Activated naive CD8-positive, alpha-beta T cell treated with anti-CD3 and anti-CD28 coated beads, Interleukin-2, amount 50 U/mL, for 24 hours (primary cell): ENCODE data around the gene TBPL2.
"Not testable (repeated sequence)": the region's sequence is repeated elsewhere in the genome, so short reads cannot be mapped to it uniquely, and the experiment has no call there.

Experiments used
- ATAC-seq: fragments of 150-1000 bp; cut with Tn5 transposase; one replicate; pipeline ENCODE4 v1.10.0; 2021
- DNase-seq: peaks from one replicate; pipeline ENCODE4 v3.0.0; 2021
- H3K27ac Mint-ChIP-seq: one replicate; pipeline ENCODE4 v1.8.0; 2021; ENCODE audit warnings: mild to moderate bottlenecking, mixed read lengths
- H3K27me3 Mint-ChIP-seq: one replicate; pipeline ENCODE4 v1.8.0; 2021; ENCODE audit warnings: mixed read lengths
- H3K36me3 Mint-ChIP-seq: one replicate; pipeline ENCODE4 v1.8.0; 2021; ENCODE audit warnings: low read depth, mixed read lengths
- H3K4me1 Mint-ChIP-seq: one replicate; pipeline ENCODE4 v1.8.0; 2021; ENCODE audit warnings: mixed read lengths
- H3K4me3 Mint-ChIP-seq: one replicate; pipeline ENCODE4 v1.8.0; 2021; ENCODE audit warnings: mild to moderate bottlenecking, moderate library complexity, mixed read lengths
- H3K9me3 Mint-ChIP-seq: one replicate; pipeline ENCODE4 v1.8.0; 2021; ENCODE audit warnings: mixed read lengths

TBPL2 gene

GRCh38 chr14:55440385-55440784 is at the start of gene TBPL2:
Gene TBPL2, minus strand, starts transcription at chr14:55440616. Its CDS starts 167 bp downstream, at chr14:55440449.
- no peak within 1 kb of the TSS for H3K4me3 Mint-ChIP-seq
- H3K27me3 Mint-ChIP-seq: peaks cover 6% of the 10 kb centered on the region
- no peak for ATAC-seq
- H3K36me3 Mint-ChIP-seq: no peaks in the 10 kb centered on the region
- H3K27ac Mint-ChIP-seq: no peak within 1 kb of the TSS
- no peak for DNase-seq
- H3K9me3 Mint-ChIP-seq: no peaks in the 10 kb centered on the region
- no peaks in the 10 kb centered on the region for H3K4me1 Mint-ChIP-seq

- Mint-ChIP-seq H3K9me3 (no peaks in the 10 kb centered on the region), H3K4me1 (no peaks in the 10 kb centered on the region), H3K27ac (no peak overlapping the region), H3K36me3 (no peaks in the 10 kb centered on the region), H3K27me3 (peaks cover 2% of the 10 kb centered on the region), H3K4me3 (no peak overlapping the region)
- DNase-seq: no peak
- no peak for ATAC-seq
These were observed 47.8 kb upstream of the TBPL2 start for GRCh38 chr14:55488204-55488603.

GRCh38 chr14:55482936-55483605 is 42.7 kb upstream of the TBPL2 start:
- H3K36me3 Mint-ChIP-seq: no peaks in the 10 kb centered on the region
- no peak overlapping the region for H3K4me3 Mint-ChIP-seq
- H3K27me3 Mint-ChIP-seq: peaks cover 1% of the 10 kb centered on the region
- ATAC-seq (no peak), DNase-seq (no peak)
- H3K9me3 Mint-ChIP-seq: no peaks in the 10 kb centered on the region
- no peak overlapping the region for H3K27ac Mint-ChIP-seq
- no peaks in the 10 kb centered on the region for H3K4me1 Mint-ChIP-seq

GRCh38 chr14:55481769-55482168 is 41.4 kb upstream of the TBPL2 start:
- Mint-ChIP-seq H3K4me3 (no peak overlapping the region), H3K27ac (no peak overlapping the region), H3K36me3 (no peaks in the 10 kb centered on the region), H3K9me3 (no peaks in the 10 kb centered on the region), H3K27me3 (peaks cover 1% of the 10 kb centered on the region), H3K4me1 (no peaks in the 10 kb centered on the region)
- ATAC-seq: no peak
- DNase-seq: no peak

DNA sequence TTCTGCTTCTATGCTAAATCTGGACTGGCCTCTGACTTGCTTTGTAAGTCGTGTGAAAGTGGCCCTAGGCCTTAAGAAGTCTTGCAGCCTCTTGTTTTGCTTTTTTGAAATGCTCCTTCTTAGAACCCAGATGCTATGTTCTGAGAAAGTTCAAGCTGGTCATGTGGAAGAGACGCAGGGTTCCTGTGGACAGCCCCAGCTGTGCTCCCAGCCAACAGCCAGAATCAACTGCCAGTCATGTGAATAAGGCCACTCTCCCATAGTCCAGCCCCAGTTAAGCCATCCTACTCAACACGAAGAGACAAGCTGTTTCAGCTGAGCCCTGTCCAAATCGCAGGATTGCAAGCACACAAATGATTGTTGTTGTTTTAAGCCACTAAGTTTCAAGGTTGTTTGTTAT is 37.3 kb upstream of the TBPL2 start:
- H3K4me3 Mint-ChIP-seq: no peak overlapping the region
- H3K4me1 Mint-ChIP-seq: no peaks in the 10 kb centered on the region
- no peak for DNase-seq
- H3K27ac Mint-ChIP-seq: no peak overlapping the region
- no peaks in the 10 kb centered on the region for H3K36me3 Mint-ChIP-seq
- ATAC-seq: no peak
- H3K9me3 Mint-ChIP-seq: no peaks in the 10 kb centered on the region
- no peaks in the 10 kb centered on the region for H3K27me3 Mint-ChIP-seq

DNA sequence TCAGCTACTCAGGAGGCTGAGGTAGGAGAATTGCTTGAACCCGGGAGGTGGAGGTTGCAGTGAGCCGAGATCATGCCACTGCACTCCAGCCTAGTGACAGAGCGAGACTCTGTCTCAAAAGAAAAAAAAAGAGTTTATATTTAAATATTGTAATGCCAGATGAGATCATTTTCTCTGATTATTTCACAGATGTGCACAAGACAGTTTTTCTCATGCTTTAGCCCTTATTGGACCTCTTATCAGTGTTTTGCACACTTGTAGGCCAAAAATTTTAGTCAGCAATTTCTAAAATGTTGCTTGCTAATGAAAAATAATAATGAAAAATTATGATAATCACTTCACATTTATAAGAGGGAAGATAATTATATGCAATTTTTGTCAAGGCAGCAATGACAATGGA is 36.0 kb upstream of the TBPL2 start:
- not testable (repeated sequence) for H3K4me3 Mint-ChIP-seq, H3K27me3 Mint-ChIP-seq, ATAC-seq, DNase-seq, H3K27ac Mint-ChIP-seq, H3K9me3 Mint-ChIP-seq, H3K4me1 Mint-ChIP-seq, H3K36me3 Mint-ChIP-seq

- no peaks in the 10 kb centered on the region for H3K36me3 Mint-ChIP-seq
- H3K4me3 Mint-ChIP-seq: no peak overlapping the region
- H3K9me3 Mint-ChIP-seq: no peaks in the 10 kb centered on the region
- H3K27ac Mint-ChIP-seq: no peak overlapping the region
- H3K27me3 Mint-ChIP-seq: no peaks in the 10 kb centered on the region
- H3K4me1 Mint-ChIP-seq: no peaks in the 10 kb centered on the region
- no peak for ATAC-seq
- DNase-seq: no peak
These were observed 33.4 kb upstream of the TBPL2 start for GRCh38 chr14:55473786-55474185.

- Mint-ChIP-seq H3K27me3 (peaks cover 1% of the 10 kb centered on the region), H3K4me3 (no peak overlapping the region), H3K4me1 (no peaks in the 10 kb centered on the region), H3K27ac (no peak overlapping the region), H3K9me3 (no peaks in the 10 kb centered on the region), H3K36me3 (no peaks in the 10 kb centered on the region)
- no peak for DNase-seq
- no peak for ATAC-seq
These were observed 29.6 kb upstream of the TBPL2 start for GRCh38 chr14:55470025-55470424.

- Mint-ChIP-seq H3K9me3 (no peaks in the 10 kb centered on the region), H3K4me1 (peaks cover 8% of the 10 kb centered on the region), H3K36me3 (no peaks in the 10 kb centered on the region), H3K4me3 (no peak overlapping the region), H3K27me3 (peaks cover 3% of the 10 kb centered on the region), H3K27ac (no peak overlapping the region)
- DNase-seq (no peak), ATAC-seq (no peak)
These were observed 26.9 kb upstream of the TBPL2 start for GRCh38 chr14:55467307-55467706.

DNA sequence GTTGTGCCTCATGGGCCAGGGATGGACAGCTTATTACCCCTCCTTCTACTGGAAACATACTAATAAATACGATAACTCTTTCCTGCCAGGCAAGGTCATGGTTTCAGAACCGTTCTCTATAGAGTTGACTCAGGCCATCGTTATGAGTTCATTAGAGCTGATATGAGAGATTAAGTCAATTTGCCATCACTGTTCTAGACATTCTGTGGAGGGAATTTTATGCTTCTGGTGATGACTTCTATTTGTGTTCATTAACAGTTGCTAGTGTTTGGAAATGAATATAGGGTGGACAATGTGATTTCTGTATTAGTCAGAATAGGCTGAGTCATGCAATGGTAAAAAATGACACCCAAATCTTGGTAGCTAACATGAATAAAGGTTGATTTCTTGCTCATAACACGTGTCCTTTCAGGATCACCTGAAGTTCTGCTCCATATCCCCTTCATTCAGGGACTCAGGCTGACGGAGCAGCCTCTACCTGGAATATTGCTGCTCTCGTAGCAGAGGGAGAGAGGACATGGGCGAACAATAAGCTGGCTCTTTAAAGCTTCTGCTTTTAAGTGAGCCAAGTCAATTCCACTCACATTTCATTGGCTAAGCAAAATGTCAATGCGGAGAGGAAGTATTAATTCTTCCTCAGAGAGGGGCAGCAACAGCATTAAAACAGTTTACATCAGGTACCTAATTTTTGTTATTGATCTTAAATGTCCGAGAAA is 18.5 kb upstream of the TBPL2 start:
- H3K27ac Mint-ChIP-seq: no peak overlapping the region
- H3K36me3 Mint-ChIP-seq: no peaks in the 10 kb centered on the region
- H3K9me3 Mint-ChIP-seq: no peaks in the 10 kb centered on the region
- DNase-seq (no peak), ATAC-seq (peak; percentile 72)
- peaks cover 22% of the 10 kb centered on the region for H3K4me1 Mint-ChIP-seq
- peaks cover 2% of the 10 kb centered on the region for H3K27me3 Mint-ChIP-seq
- no peak overlapping the region for H3K4me3 Mint-ChIP-seq

GRCh38 chr14:55457496-55457895 is 17.1 kb upstream of the TBPL2 start:
- no peaks in the 10 kb centered on the region for H3K27me3 Mint-ChIP-seq
- H3K4me3 Mint-ChIP-seq: no peak overlapping the region
- peaks cover 14% of the 10 kb centered on the region for H3K4me1 Mint-ChIP-seq
- no peaks in the 10 kb centered on the region for H3K9me3 Mint-ChIP-seq
- no peak for ATAC-seq
- no peaks in the 10 kb centered on the region for H3K36me3 Mint-ChIP-seq
- no peak for DNase-seq
- H3K27ac Mint-ChIP-seq: no peak overlapping the region

GRCh38 chr14:55456411-55456810 is 16.0 kb upstream of the TBPL2 start:
- H3K27ac Mint-ChIP-seq, H3K36me3 Mint-ChIP-seq, H3K9me3 Mint-ChIP-seq, ATAC-seq, H3K27me3 Mint-ChIP-seq, H3K4me3 Mint-ChIP-seq, DNase-seq: not testable (repeated sequence)
- H3K4me1 Mint-ChIP-seq: peaks cover 14% of the 10 kb centered on the region

- no peaks in the 10 kb centered on the region for H3K27me3 Mint-ChIP-seq
- peaks cover 13% of the 10 kb centered on the region for H3K4me1 Mint-ChIP-seq
- no peak overlapping the region for H3K27ac Mint-ChIP-seq
- no peak overlapping the region for H3K4me3 Mint-ChIP-seq
- ATAC-seq (no peak), DNase-seq (no peak)
- H3K9me3 Mint-ChIP-seq: no peaks in the 10 kb centered on the region
- H3K36me3 Mint-ChIP-seq: no peaks in the 10 kb centered on the region
These were observed 14.0 kb upstream of the TBPL2 start for GRCh38 chr14:55454264-55455002.

GRCh38 chr14:55451950-55452349 is 11.5 kb upstream of the TBPL2 start:
- no peak for ATAC-seq
- H3K4me1 Mint-ChIP-seq: peaks cover 18% of the 10 kb centered on the region
- H3K9me3 Mint-ChIP-seq: no peaks in the 10 kb centered on the region

DNA sequence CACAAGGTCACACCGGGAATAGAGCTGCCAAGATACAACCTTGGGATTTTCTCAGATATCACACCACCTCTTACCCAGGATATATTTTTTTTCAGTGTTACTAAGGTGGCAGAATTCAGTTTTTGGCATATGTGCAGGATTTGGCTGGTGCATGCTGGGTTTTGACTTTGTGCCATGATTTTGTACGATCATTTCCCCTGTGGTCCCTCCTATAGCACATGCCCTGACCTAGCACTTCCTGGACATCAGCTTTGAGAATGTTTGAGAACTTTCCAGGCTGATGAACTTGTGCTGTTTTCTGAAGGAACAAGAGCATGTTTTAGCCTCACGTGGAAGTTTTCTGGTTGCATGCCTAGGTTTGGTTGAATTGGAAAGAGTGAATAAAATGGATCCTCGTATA is 11.0 kb upstream of the TBPL2 start:
- Mint-ChIP-seq H3K27me3 (no peaks in the 10 kb centered on the region), H3K4me1 (peaks cover 23% of the 10 kb centered on the region), H3K9me3 (no peaks in the 10 kb centered on the region), H3K27ac (no peak overlapping the region), H3K4me3 (no peak overlapping the region), H3K36me3 (no peaks in the 10 kb centered on the region)
- ATAC-seq (no peak), DNase-seq (no peak)

More at GRCh38 chr14:55451950-55452349, 11.5 kb upstream of the TBPL2 start:
- Mint-ChIP-seq H3K36me3 (no peaks in the 10 kb centered on the region), H3K27me3 (no peaks in the 10 kb centered on the region), H3K27ac (no peak overlapping the region), H3K4me3 (no peak overlapping the region)
- DNase-seq: no peak
